Activated CD8-positive, alpha-beta T cell treated with anti-CD3 and anti-CD28 coated beads for 36 hours (primary cell): ENCODE measurements around the gene GRK4. TPM values are rescaled to one million over a fixed set of nuclear protein-coding genes. Genes with fewer than 3 reads are reported as not detected.
A peak's percentile ranks its signal among the peaks of the same experiment; 100 is the strongest.
"Not testable (repeated sequence)": the region's sequence is repeated elsewhere in the genome, so short reads cannot be mapped to it uniquely, and the experiment has no call there.

Experiments
- ATAC-seq: fragments of 200-7000 bp; cut with Tn5 transposase; one replicate; pipeline ENCODE4 v1.10.0; 2021; ENCODE audit warnings: mild to moderate bottlenecking, moderate library complexity
- CTCF ChIA-PET: fragments of 350-600 bp; sonication (Branson Sonifier 250); formaldehyde crosslinking; loops from one replicate; lab custom pipeline; 2021; ENCODE audit warnings: antibody characterized with exemption; lab: Charles Lee
- POLR2A ChIA-PET: fragments of 350-600 bp; sonication (Branson Sonifier 250); formaldehyde crosslinking; loops from one replicate; lab custom pipeline; 2021; ENCODE audit warnings: antibody characterized with exemption; lab: Charles Lee
- DNase-seq: peaks from one replicate; pipeline ENCODE4 v3.0.0-alpha.2; 2020
- H3K27ac Mint-ChIP-seq: one replicate; pipeline ENCODE4 v1.8.0; 2021; ENCODE audit warnings: mild to moderate bottlenecking, mixed read lengths
- H3K27me3 Mint-ChIP-seq: one replicate; pipeline ENCODE4 v1.8.0; 2021; ENCODE audit warnings: mixed read lengths
- H3K36me3 Mint-ChIP-seq: one replicate; pipeline ENCODE4 v1.8.0; 2021; ENCODE audit warnings: low read depth, mixed read lengths
- H3K4me1 Mint-ChIP-seq: one replicate; pipeline ENCODE4 v1.8.0; 2021; ENCODE audit warnings: low read depth, mixed read lengths
- H3K4me3 Mint-ChIP-seq: one replicate; pipeline ENCODE4 v1.8.0; 2021; ENCODE audit warnings: mild to moderate bottlenecking, moderate library complexity, mixed read lengths
- H3K9me3 Mint-ChIP-seq: one replicate; pipeline ENCODE4 v1.8.0; 2021; ENCODE audit warnings: mixed read lengths
- CTCF ChIP-seq: fragments of 200-600 bp; IDR thresholded peaks from one replicate; pipeline ENCODE4 v1.8.0; 2022; ENCODE audit warnings: antibody characterized with exemption, mild to moderate bottlenecking
- intact Hi-C: fragments of 100-400 bp; cut with micrococcal nuclease; formaldehyde crosslinking; loops from one replicate; pipeline ENCODE4 v1.10.0; 2022
- total RNA-seq, 2 experiments: library from RNA; stranded (reverse); gene quantifications; one replicate each; pipeline ENCODE4 v1.2.3, GENCODE V29; 2021

Gene GRK4
- total RNA-seq, 2 experiments from 2014 or later: 2.8 to 3.0 TPM

GRCh38 chr4:2977211-2978088 lies 14.1 kb downstream of the GRK4 start:
- H3K4me3 Mint-ChIP-seq: no peak overlapping the region
- intact Hi-C loops: loop anchor here (5.0 kb wide), 1 partner anchor 60 kb away; no protein-coding TSS in a partner anchor

GRCh38 chr4:2981256-2981819 lies 18.0 kb downstream of the GRK4 start:
- intact Hi-C loops: no loop called here
- ATAC-seq: no peak
- peaks cover 2% of the 10 kb centered on the region for H3K36me3 Mint-ChIP-seq
- ChIA-PET POLR2A (no interaction called here), CTCF (no interaction called here)
- TF ChIP-seq CTCF: no peak
- DNase-seq: peak; percentile 17
- peaks cover 4% of the 10 kb centered on the region for H3K27me3 Mint-ChIP-seq
- no peak overlapping the region for H3K4me3 Mint-ChIP-seq
- H3K9me3 Mint-ChIP-seq: peaks cover 4% of the 10 kb centered on the region
- peaks cover 4% of the 10 kb centered on the region for H3K4me1 Mint-ChIP-seq
- H3K27ac Mint-ChIP-seq: no peak overlapping the region

More at GRCh38 chr4:2977211-2978088, 14.1 kb downstream of the GRK4 start:
- no peak for DNase-seq
- no peak overlapping the region for H3K27ac Mint-ChIP-seq
- H3K4me1 Mint-ChIP-seq: peaks cover 4% of the 10 kb centered on the region
- H3K9me3 Mint-ChIP-seq: peaks cover 4% of the 10 kb centered on the region
- peaks cover 2% of the 10 kb centered on the region for H3K36me3 Mint-ChIP-seq
- POLR2A ChIA-PET: no interaction called here
- no peak for ATAC-seq
- TF ChIP-seq CTCF: no peak
- CTCF ChIA-PET: interaction anchor here (0.6 to 4.5 kb wide), 38 partner anchors 9 to 402 kb away, joined by 3 to 37 read pairs (median 4); partner anchors contain the start of genes GRK4 and NOP14
- peaks cover 1% of the 10 kb centered on the region for H3K27me3 Mint-ChIP-seq

GRCh38 chr4:2982012-2982411 lies 18.6 kb downstream of the GRK4 start:
- no peak for TF ChIP-seq CTCF
- Mint-ChIP-seq H3K9me3 (peaks cover 4% of the 10 kb centered on the region), H3K36me3 (peaks cover 2% of the 10 kb centered on the region), H3K4me3 (no peak overlapping the region), H3K27me3 (peaks cover 4% of the 10 kb centered on the region), H3K4me1 (peaks cover 4% of the 10 kb centered on the region), H3K27ac (no peak overlapping the region)
- CTCF ChIA-PET: no interaction called here
- intact Hi-C loops: no loop called here
- POLR2A ChIA-PET: no interaction called here
- DNase-seq (no peak), ATAC-seq (no peak)

- intact Hi-C loops, H3K4me3 Mint-ChIP-seq, ATAC-seq, H3K36me3 Mint-ChIP-seq, POLR2A ChIA-PET, H3K4me1 Mint-ChIP-seq, H3K9me3 Mint-ChIP-seq, H3K27ac Mint-ChIP-seq, DNase-seq, CTCF ChIA-PET, H3K27me3 Mint-ChIP-seq: not testable (repeated sequence)
These were observed 20.3 kb downstream of the GRK4 start for GRCh38 chr4:2983715-2984114.

GRCh38 chr4:2991243-2991642 lies 27.9 kb downstream of the GRK4 start:
- POLR2A ChIA-PET: no interaction called here
- Mint-ChIP-seq H3K27me3 (peaks cover 2% of the 10 kb centered on the region), H3K36me3 (no peaks in the 10 kb centered on the region)

More at GRCh38 chr4:2991243-2991642, 27.9 kb downstream of the GRK4 start:
- DNase-seq (no peak), ATAC-seq (no peak)
- H3K4me3 Mint-ChIP-seq: no peak overlapping the region
- H3K4me1 Mint-ChIP-seq: no peaks in the 10 kb centered on the region
- no peak overlapping the region for H3K27ac Mint-ChIP-seq
- no peaks in the 10 kb centered on the region for H3K9me3 Mint-ChIP-seq
- CTCF ChIA-PET: interaction anchor here (1.0 to 5.1 kb wide), 3 partner anchors 12 to 69 kb away, joined by 3 to 37 read pairs (median 6); no protein-coding TSS in a partner anchor
- TF ChIP-seq CTCF: no peak
- intact Hi-C loops: no loop called here
